Hepatocyte (in vitro differentiated cells): ENCODE results near the gene RRP15.

ENCODE experiments used
- CTCF ChIP-seq: fragments of 200-600 bp; sonication (generic); IDR thresholded peaks from 2 replicates; pipeline ENCODE4 v1.5.1; 2016; ENCODE audit warnings: antibody characterized with exemption, mild to moderate bottlenecking; ENCODE audit not compliant: poor library complexity
- EZH2 ChIP-seq: fragments of 200-600 bp; sonication (generic); IDR thresholded peaks from 2 replicates; pipeline ENCODE4 v1.6.1; 2016; ENCODE audit warnings: antibody characterized with exemption, mild to moderate bottlenecking, borderline replicate concordance

DNA sequence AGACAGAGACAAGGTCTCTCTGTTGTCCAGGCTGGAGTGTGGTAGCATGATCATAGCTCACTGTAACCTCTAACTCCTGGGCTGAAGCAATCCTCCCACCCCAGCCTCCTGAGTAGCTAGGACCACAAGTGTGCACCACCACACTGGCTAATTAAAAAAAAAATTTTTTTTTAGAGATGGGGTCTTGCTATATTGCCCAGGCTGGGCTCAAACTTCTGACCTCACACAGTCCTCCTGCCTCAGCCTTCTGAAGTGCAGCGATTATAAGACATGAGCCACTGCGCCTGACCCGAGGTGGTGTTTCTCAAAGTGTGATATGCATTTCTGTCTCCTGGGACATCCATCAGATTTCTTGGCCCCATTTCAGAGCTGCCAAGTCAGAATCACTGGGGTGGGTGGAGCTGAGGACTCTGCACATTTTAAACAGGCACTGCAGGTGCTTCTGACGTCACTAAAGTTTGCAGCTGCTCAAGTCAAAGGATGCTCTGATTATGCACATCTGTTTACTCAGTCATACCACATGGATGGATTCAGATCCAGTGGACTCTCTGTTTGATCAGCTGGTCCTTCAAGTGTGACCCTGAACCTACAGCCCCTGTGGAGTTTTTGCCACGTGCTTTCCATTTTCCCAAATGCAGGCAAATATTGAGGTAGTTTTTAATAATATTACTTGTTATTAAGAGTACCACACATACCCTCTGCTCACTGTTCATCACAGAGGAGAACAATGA lies 81.4 kb downstream of the RRP15 start:
- TF ChIP-seq CTCF (no peak), EZH2 (no peak)
